Measurements from ENCODE around the gene DGKI.

DGKI gene

DNA sequence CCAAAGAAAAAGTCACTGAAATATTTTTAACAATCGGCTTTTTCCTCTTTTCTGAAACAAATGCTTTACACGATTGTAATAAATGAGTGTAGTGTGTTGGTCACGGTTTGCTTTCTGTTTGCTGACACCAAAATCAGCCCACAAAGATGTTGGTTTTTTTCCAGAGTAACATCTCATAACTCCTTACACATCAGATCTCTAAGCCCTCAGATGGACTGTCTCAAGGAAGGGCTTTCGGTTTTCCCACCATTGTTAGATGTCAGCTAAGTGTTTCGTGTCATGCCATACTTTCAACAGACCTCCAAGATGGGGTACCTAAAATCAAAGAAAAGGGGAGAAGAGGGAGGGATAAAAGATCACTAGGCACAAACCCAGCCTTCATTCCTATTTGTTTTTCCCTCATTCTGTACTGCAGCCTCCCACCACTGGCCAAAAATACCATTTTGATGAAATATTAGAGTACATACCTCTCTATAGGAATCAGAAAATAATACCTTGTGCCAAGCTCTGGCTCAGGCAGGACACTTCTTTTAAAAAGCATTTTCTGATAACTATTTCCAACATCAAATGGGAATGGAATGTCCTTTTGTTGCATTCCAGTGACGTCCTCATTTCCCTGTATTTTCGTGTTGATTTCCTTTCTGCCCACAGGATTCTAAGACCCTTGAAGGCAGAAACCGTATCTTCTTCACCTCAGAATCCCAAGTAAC lies 159.1 kb downstream of the DGKI start:
- DNase-seq (ENCODE audit: low read depth in 2 of 2) = no peak

DNA sequence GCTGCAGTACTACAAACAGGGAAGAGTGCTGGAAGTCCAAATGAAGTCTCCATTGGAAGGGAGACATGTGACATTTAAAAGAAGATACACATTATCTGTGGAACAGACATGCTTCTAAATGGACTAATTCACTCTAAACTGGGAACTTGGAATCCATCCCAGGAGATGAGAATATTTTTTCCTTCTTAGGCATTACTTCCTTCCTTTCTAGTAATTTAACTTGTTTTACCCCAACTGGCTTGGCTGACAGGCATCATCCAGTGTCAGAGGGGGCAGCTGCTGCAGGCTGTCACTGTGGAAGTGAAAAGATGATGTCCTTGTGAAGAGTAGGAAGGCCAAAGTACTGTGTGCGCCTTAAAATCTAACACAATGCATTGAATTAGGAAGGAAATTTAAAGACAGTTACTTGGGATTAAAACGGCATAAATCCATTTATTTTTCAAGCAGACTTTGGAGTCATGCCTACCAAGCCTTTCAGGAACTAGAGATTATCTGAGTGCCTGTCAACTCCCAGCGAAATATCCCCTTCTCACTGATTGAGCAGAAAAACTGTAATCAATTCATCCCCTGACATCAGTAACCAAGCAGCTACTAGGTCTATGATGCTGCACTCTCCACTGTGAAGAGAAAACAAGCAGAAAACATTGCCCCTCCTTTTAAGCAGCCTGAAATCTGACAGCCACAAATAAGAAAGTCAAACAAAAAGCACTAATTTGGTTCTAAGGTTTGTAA lies 161.2 kb downstream of the DGKI start:
- DNase-seq (ENCODE audit: low read depth in 2 of 2) = no peak

DNA sequence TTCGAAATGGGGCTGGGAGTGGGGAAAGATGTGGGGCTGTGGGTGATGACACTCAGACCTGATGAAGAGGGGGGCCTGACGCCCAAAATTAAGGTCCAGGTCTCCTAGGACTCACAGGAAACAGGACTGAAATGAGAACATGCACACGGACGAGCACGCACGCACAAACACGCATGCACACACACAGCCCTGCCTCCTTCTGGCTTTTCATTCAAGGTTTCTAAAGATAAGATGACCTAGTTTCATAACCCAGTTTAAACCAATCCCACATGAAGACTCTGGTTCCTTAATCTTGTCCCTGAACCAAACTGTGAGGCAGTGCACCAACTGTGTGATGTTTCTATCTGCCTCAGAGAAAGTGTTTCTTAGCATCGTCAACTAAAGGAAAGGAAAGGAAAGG lies 162.0 kb downstream of the DGKI start:
- DNase-seq (ENCODE audit: low read depth in 2 of 2) = no peak

DNA sequence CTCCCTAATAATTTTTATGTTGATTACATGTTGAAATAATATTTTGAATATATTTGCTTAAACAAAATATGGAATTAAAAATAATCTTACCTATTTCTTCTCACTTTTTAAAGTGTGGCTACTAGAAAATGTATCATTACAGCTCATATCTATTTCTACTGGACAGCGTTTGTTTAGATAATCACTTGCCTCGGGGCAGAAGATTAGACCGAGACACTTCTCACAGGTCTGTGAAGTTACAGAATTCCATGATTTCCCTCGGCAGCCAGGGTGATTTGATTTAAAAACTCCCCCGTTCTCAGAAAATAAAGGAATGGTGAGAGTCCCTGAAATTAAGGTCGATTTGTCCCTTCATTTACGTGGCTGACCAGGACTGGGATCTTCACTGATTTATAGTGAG lies 162.5 kb downstream of the DGKI start:
- no peak for DNase-seq (ENCODE audit: low read depth in 2 of 2)

DNA sequence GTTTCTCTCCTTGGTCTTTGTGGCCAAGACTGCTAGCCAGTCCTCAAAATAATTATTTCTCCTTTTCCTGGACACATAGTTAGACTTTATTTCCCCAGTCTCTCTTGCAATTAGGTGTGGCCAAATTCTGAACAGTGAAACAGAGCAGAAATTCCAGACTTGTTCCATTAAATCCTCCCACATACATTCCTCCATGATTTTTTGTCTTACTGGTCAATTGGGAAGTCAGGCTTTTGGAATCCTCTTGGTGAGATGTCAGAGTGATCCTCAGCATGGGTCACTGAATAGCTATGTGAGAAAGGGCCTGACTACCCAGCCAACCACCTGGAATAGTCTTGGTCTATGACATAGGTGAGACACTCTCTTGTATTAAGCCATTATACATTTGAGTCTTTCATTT lies 164.2 kb downstream of the DGKI start:
- DNase-seq (ENCODE audit: low read depth in 2 of 2) = no peak

DNA sequence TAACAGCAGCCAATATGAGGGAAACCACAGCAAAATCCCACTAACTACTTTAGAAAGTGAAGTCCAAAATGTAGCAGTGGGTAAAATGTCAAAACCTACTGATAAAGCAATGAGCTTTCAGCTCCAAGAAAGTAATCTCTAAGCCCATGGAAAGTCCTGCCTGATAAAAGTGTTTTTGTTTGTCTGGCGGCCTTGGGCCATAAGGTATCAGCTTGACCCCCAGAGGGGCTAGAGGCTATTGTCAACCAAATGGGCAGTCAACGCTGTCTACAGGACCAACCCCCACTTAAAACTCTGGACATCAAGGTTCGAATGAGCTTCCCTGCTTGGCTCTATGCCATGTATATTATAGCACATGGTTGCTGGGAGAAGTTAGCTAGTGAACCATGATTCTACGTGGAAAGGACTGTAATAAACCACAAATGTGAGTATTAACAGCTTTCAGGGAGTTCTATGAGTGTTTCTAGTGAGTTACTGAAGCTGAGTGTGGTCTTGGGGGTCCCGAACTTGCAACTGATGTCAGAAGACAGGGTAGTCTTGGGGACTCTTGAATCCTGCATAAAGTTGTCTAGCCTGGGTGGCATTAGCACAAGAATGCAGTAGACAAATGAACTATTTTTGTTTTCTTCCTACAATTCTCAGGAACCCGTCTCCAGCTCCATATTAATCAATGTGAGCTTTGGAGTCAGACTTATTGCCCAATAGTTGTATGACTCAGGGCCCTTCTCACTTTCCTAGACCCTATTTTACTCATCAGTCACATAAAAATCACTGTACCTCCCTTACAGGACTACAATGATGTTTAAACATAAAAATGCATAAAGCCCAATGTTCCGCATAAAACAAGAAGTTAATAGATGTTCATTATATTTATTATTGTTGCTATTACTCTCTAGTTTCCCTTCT lies 164.9 kb downstream of the DGKI start:
- DNase-seq (ENCODE audit: low read depth in 2 of 2) = no peak

DNA sequence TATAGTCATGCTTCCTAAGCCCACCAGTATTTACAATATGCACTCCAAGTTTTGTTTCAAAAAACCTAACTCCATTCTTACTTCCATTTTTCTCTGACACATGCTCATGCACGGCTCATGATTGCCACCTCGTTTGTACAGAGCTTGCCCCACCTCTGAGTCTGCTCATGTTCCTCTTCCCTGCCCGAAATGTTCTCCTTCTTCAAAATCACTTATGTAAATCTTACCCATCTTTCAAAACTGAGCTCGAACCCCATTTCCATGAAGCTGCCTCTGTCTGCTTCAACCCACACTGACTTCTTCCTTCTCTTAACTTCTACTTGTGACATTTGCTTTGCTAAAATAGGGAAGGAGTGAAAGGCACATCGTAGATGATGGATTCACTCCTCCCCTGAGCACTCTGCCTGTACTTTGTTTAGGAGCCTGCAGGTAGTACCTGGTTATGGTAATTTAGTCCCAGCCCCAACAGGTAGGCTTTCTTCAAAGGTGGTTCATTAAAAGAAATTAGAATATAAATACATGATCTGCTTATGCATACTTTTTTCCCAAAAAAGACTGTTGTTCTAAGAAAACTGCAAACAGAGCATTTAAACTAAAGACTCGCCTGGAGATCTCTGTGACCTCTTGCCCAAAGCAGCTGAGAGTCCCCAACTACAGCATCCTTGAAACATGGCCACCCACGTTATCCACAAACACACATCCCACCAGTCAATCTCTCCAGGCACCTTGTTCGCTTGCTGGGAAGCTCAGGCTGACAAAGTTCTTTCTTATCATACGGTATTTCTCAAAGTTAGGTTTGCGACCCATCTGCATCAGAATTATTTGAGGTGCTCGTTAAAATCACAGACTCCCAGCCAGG lies 172.0 kb downstream of the DGKI start:
- no peak for DNase-seq (ENCODE audit: low read depth in 2 of 2)

DNA sequence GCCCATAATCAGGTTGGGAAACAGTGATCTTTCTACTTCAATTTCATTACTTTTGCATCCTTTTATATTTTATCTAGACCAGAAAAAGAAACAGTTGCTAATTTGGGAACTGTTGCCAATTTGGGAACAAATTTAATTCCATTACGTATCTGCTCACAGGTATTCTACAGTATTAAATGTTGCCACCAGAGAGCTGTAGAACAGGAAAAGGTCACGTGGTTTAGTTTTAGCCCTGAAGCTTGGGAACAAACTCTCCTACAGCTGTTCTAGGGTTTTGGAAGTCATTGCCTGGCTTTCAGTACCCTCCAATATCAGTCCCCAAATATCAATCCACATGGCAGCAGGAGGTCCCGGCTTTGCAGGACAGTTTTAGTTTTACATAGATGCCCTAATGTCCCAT lies 172.7 kb downstream of the DGKI start:
- no peak for DNase-seq (ENCODE audit: low read depth in 2 of 2)

DNA sequence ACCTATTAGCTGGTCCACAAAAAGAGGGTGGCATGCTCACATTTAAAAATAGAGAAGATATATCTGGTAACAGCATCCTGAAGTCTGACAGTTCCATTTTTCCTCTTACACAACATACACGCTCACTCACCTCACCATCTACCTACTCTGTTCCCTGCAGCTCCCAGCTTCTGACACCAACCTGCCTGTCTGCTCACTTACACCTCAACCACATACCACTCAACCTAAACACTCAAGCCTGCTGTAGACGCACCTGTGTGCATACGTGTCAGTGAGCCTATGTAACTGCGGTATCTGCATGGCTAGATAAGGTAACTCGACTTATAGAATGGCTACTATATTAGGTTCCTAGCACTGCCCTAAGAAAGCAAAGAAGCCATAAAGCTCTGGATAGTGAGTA lies 174.9 kb downstream of the DGKI start:
- DNase-seq (ENCODE audit: low read depth in 2 of 2) = no peak

DNA sequence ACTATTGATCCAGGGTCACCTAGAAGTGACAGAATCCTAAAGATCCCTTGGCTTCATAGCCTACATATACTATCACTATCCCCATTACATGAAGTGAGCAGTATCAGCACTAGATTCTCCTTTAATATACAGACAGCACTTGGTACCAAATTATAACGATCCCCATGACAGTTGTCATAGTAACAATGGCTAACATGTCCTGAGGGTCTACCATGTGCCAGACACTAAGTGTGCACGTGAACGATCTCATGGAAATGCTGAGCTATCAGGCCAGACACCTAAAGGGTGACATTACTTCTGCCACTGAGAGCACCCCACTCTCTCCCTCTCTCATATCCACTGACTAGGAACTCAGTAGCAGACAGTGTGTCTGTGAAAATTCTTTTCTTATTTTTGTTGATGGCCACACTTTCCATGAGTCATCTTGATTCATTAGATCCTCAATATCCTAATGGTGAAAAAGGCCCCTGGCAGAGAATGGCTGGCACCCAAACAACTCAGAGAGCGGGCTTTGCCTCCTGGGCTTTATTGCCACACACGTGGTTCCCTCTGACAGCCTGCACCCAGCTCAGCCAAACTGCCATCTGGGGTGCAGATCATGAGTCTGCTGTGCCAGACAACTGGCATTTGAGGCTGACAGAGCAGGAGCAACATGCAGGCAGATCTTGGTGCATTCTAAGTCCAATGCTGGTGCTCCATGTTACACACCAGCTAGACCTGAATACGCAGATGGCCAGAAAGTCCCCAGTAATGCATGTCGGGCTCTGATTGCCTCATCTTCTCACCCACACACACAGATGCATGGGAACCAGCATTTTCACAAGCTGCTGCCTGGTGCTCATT lies 176.3 kb downstream of the DGKI start:
- no peak for DNase-seq (ENCODE audit: low read depth in 2 of 2)

DNA sequence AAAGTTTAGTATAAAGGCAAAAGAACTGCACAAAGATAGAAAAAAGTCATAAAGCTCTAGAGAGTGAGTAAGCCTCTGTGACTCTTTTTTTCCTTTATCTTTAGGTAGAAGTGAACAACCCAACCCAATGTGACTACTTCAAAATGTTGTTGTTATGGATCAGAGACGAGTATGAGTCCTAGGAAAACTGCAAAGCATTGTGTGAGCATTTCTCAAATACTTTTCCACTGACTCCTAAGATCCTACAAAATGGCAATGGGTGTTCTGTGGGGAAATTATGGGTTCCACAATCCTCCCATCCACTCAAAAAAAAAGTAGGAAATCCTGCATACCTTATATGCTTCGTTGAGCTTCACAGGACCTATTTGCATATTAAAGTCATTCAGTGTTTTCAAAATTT lies 177.1 kb downstream of the DGKI start:
- DNase-seq (ENCODE audit: low read depth in 2 of 2) = no peak

DNA sequence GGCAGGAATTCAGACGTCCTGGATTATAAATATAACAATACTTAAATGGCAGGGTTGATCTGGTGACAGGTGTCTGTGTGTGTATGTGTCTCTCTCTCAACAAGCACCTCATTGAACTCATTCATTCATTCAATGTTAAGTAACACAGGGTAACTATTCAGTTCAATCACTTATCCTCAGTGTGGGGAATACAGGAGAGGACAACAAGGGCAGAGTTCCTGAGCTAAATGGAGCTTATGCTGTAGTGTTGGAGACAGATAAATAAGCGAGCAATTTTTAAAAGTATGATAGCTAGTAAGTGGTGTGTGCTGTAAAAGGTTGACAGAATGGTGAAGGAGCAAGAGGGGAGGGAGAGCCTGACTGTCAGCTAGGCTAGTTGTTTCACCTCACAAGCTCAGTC lies 178.4 kb downstream of the DGKI start:
- DNase-seq (ENCODE audit: low read depth in 2 of 2) = no peak

DNA sequence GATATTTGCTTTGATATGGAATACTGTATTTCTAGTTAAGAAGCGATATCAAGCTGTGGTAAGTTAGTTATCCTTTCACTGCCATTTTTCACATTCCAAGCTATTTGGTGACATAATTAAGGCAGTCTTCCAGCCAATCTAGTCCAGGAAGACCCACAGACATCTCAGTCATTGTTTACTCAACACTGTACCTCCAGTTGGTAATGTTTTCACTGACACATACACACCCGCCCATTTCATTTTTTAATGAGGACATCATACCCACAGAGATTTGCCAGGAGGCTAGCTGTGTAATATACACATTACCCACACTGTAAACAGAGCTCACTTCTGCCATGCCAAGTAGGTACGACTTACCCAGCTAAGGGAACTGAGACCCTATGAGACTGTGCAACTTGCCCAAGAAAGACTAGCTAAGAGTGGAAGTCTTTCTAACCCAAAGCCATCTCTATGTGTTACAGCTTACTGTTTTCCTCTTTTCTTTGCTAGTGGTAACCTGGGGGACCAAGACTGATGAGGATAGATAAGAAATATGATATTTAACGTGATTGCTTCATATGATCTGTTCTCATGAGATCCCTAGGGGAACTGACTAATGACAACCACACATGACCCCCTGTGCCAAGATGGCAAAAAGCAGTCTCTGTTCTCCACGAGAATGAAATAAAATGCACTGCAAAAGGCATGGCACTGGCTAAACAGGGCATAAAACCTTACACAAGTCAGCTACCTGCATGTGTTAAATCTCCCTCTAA lies 179.0 kb downstream of the DGKI start:
- DNase-seq (ENCODE audit: low read depth in 2 of 2) = no peak

DNA sequence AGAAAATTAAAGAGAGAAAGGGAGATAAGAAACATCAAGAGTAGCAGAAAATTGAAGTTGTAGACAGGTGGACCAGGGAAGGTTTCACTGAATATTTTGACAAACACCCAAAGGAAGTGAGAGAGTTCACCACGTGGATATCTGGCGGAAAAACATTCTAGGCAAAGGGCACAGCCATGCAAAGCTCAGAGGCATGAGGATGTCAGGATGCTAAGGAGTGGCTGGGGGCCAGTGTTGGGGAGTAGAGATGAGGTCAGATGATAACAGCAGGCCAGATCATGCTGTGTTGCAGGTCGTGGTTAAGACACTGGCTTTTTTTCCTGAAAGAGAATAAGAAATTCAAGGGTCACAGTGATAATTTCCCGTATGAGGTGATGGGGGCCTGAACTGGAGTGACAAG lies 181.9 kb downstream of the DGKI start:
- DNase-seq (ENCODE audit: low read depth in 2 of 2) = no peak

DNA sequence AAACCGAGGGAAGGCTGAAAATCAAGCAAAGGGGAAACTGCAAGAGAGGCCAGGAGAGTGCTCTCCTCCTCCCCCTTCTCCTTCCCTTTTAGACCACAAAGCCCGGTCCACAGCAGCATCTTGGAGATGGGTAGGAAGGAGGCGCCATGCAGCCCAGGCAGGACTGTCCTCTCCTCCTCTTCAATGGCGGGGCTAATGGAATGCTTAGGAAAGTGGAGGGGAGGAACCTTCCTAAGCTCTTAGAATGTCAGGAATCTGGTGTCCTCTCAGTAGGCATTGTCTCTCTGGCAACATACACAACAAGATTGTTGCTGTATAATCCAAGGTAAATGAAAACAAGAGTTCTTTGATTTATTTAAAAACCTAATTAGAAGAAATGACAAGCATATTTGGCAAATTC lies 185.1 kb downstream of the DGKI start:
- DNase-seq (ENCODE audit: low read depth in 2 of 2) = no peak

DNA sequence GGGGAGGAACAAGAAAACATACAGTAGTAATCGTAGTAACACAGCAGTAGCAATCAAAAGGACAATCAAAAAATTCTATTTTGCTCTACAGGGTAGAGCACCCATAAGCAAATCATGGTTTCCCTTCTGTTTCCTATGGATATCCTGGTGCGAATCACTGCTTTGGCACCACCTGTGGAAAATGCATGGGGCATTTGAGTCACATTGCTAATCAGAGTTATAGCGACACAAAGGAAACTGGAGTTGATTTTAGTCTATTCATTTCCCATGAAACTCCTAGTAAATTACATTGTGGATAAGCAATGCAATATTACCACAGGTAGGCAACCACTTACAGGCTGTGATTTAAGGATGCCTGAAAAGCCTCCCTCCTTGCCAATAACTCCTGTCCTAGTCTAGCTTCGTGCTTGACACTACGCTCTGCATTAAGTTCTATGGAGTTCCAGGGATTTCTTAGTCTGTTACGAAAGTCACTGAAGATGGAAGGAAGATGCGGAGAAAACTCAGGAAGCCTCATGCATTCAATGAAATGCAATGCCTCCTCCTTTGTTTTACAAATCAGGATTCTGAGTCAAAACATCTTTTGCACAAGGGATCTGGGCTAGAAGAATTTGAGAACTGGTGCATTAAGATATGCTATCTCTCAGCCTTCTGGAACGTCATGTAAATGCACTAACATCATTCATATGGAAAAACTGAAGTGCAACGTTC lies 188.4 kb downstream of the DGKI start:
- no peak for DNase-seq (ENCODE audit: low read depth in 2 of 2)

DNA sequence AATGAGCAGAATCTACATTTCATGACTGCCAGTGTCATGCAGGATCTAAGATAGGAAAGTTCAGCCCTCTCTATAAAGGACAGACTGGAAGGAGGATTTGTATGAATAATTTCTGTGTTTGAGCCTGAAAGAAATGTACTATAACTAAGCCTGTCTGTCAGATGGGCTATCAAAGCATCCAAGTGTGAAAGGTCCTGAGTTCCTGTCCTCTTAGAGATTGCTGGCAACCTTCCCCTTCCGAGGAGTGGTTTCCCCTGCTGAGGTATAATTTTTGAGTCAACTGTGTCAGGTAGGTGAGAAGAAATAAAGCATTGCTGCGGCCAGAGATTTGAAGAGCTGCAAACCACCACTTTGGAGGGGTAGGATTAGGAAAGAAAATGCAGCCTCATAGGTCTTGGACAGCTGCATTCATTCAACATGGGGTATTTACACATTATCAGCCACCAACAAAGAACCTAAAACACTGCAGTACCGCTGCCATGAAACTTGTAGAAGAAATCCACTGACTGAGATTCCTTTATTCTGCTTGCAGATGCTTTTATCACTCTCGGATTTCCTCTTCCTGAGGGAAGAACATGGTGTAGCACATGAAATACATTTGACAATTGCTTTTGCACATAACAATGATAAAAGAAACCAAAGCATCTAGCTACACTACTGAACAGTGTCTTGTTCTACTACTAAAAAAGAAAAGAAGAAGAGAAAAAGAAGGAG lies 189.1 kb downstream of the DGKI start:
- no peak for DNase-seq (ENCODE audit: low read depth in 2 of 2)

DNA sequence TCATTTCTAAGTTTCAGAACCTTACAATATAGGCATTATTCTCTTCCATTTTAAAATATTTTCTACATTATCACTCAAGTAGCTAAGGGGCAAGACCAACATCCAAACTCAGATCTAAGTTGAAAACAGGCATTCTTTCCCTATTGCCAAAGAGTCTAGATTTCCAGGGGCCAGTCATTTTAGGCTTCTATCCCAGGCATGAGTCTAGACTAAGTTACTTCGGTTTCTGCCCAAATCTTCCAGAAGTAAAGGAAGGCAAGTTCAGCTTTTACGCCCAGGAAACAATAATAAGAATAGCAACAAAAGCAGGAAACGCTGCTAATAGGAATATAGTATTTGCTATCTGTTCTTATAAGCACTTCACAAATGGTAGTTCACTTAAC lies 189.9 kb downstream of the DGKI start:
- no peak for DNase-seq (ENCODE audit: low read depth in 2 of 2)

All from stimulated activated CD8-positive, alpha-beta memory T cell treated with anti-CD3 and anti-CD28 coated beads, Interleukin-15, amount 100 ng/mL, for 4 hours (primary cell).